ENCODE measurements around the gene PUS10. TPM values are rescaled to one million over a fixed set of nuclear protein-coding genes. Genes with fewer than 3 reads are reported as not detected.

PUS10 gene
- total and polyA plus RNA-seq, 2 of the 13 experiments (the other 11 are each of a cell fraction or from before 2014, with no cell fraction given) = 41.4 to 44.3 TPM

GRCh38 chr2:60958800-60959199, 59.3 kb downstream of the PUS10 start:
- Histone ChIP-seq H3K4me2 (ENCODE audit: low read depth, low read length) (no peak overlapping the region), H3K4me1 (ENCODE audit: insufficient read depth, low read length) (no peaks in the 10 kb centered on the region), H3K36me3 (replicated peaks in 1 of 2; ENCODE audit: control insufficient read depth in 1 of 2, insufficient read depth in 2 of 2, low read length in 2 of 2) (peaks cover 27 to 79% of the 10 kb centered on the region in 2 experiments), H4K20me1 (ENCODE audit: insufficient read depth, low read length) (no peaks in the 10 kb centered on the region), H3K27me3 (ENCODE audit: control insufficient read depth in 1 of 2, insufficient read depth in 2 of 2, low read length in 2 of 2) (no peaks in the 10 kb centered on the region), H3K9ac (ENCODE audit: insufficient read depth, low read depth, low read length) (no peak overlapping the region), H3K27ac (ENCODE audit: extremely low read length, insufficient read depth, low read length) (no peak overlapping the region), H3K79me2 (ENCODE audit: insufficient read depth, low read length) (no peaks in the 10 kb centered on the region), H3K9me3 (ENCODE audit: low read length) (no peaks in the 10 kb centered on the region), H2AFZ (ENCODE audit: low read length) (no peak overlapping the region), H3K4me3 (replicated peaks in 1 of 3; ENCODE audit: insufficient read depth in 1 of 3, low read depth in 2 of 3, low read length in 3 of 3) (no peak overlapping the region)
- TF ChIP-seq ZSCAN25 (CRISPR knock-in tag; IDR thresholded peaks at IDR 0.05) (no peak), FOXK1 (CRISPR knock-in tag; IDR thresholded peaks at IDR 0.05; ENCODE audit: borderline replicate concordance, low read depth) (no peak), IRF2 (CRISPR knock-in tag; IDR thresholded peaks at IDR 0.05) (no peak), DRAP1 (CRISPR knock-in tag; IDR thresholded peaks at IDR 0.05) (no peak), RARA (CRISPR knock-in tag; IDR thresholded peaks at IDR 0.05) (no peak), ATF3 (CRISPR knock-in tag; IDR thresholded peaks at IDR 0.05) (no peak), NFE2L1 (CRISPR knock-in tag; IDR thresholded peaks at IDR 0.05; ENCODE audit: borderline replicate concordance) (no peak), ZNF839 (CRISPR knock-in tag; IDR thresholded peaks at IDR 0.05; ENCODE audit: borderline replicate concordance) (no peak), CAMTA2 (CRISPR knock-in tag; IDR thresholded peaks at IDR 0.05; ENCODE audit: borderline replicate concordance) (no peak), ZNF773 (CRISPR knock-in tag; IDR thresholded peaks at IDR 0.05; ENCODE audit: borderline replicate concordance) (no peak), ZNF12 (CRISPR knock-in tag; IDR thresholded peaks at IDR 0.05) (no peak), ZGPAT (CRISPR knock-in tag; IDR thresholded peaks at IDR 0.05) (no peak), ZC3H4 (CRISPR knock-in tag; IDR thresholded peaks at IDR 0.05; ENCODE audit: borderline replicate concordance) (no peak), PAX8 (CRISPR knock-in tag; IDR thresholded peaks at IDR 0.05; ENCODE audit: borderline replicate concordance) (no peak), ZBTB10 (CRISPR knock-in tag; IDR thresholded peaks at IDR 0.05; ENCODE audit: borderline replicate concordance) (no peak), ZNF432 (CRISPR knock-in tag; IDR thresholded peaks at IDR 0.05; ENCODE audit: borderline replicate concordance) (no peak)
- POLR2A ChIA-PET = no interaction called here
- in situ Hi-C loops (cut with HindIII; ENCODE audit: extremely low pct_ligation_motif_present, low pct_unique_long_range_greater_than_20kb) = no loop called here
- intact Hi-C loops (cut with micrococcal nuclease; ENCODE audit: unreplicated experiment) = no loop called here
- DNase-seq (ENCODE audit: low spot score) = no peak
- ATAC-seq = no peak
- 92% methylated on average over 3 of the region's 3 CpGs for WGBS (ENCODE audit: low lambda C conversion rate)
- no peak for FAIRE-seq
- BruUV-seq (replicated peaks) = no TSS peak
- CTCF ChIA-PET (ENCODE audit: low intra/inter-chr PET ratio, low total read pairs) = no interaction called here

All from HepG2 (cell line).